Spleen (tissue), 7 donors: ENCODE data around the gene MYO1A.

Experiments
- CTCF ChIP-seq, 11 experiments: fragments of 200-600 bp in 7 of 11; fragments of 450-650 bp in 4 of 11; sonication (generic) in 4 of 11; IDR thresholded peaks in 8 of 11; conservative IDR thresholded peaks in 3 of 11; 1 replicate in 7 of 11; 2 replicates in 4 of 11; pipeline versions ENCODE4 v1.4.0 to v1.8.0; 2016 to 2021; ENCODE audit warnings: antibody characterized with exemption in 11 of 11, inconsistent platforms in 4 of 11, mild to moderate bottlenecking in 1 of 11
- POLR2AphosphoS5 ChIP-seq, 3 donors: sonication (generic); formaldehyde crosslinking; IDR thresholded peaks; one replicate each; pipeline ENCODE4 v1.5.1; 2017; ENCODE audit warnings: antibody characterized with exemption in 3 of 3
- donor health status: DM: no; HTN: no; CAD: no; lungs with moderate emphysema.
- donor health status: DM: no; HTN: no; CAD: no.
- donor health status: DM: no; HTN: no; CAD: no.

- TF ChIP-seq CTCF (IDR thresholded peaks at IDR 0.05 in 8 of 11, conservative IDR thresholded peaks at IDR 0.05 in 3 of 11) (no peak), POLR2AphosphoS5 (IDR thresholded peaks at IDR 0.05) (no peak)
Observed at GRCh38 chr12:57012600-57013465, 37.1 kb downstream of the MYO1A start.
